Stimulated activated CD8-positive, alpha-beta memory T cell treated with anti-CD3 and anti-CD28 coated beads, Interleukin-12 subunit alpha, Interleukin-12 subunit beta, amount 100 ng/mL, for 1 hour (primary cell): ENCODE measurements around the gene CGREF1.
A peak's percentile ranks its signal among the peaks of the same experiment; 100 is the strongest.
"Not testable (repeated sequence)": the region's sequence is repeated elsewhere in the genome, so short reads cannot be mapped to it uniquely, and the experiment has no call there.

Experiments
- DNase-seq: peaks from one replicate; pipeline ENCODE4 v3.0.0-alpha.2; 2020; ENCODE audit warnings: low read depth

The CGREF1 gene

DNA sequence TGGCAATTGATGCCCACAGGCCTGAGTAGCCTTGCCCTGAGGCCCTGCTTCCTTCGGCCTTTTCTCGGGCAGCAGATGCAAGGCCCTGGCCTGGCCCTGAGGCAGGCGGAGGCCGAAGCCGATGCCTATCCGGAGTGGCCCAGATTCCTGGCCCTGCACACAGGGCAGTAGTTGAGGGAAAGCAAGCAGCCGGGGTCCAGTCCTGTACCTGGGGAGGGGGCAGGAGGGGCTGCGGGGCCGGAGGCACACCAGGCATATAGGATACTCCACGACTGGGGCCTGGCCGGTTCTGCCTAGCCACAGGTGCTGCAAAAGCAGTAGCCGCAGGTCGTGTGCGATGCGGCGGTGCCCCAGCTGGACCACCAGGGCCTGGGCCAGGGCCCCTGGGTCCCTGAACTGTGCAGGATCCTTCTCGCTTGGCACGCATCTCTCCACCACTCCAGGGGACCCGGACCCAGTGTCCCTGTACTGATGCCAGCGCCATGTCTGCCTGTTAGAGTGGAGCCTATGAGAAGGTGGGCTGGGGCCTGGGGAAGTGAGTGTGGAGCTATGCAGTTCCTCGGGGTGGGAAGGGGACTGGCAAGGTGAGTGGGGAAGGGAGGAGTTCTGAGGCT is 18.5 kb upstream of the CGREF1 start:
- no peak for DNase-seq

DNA sequence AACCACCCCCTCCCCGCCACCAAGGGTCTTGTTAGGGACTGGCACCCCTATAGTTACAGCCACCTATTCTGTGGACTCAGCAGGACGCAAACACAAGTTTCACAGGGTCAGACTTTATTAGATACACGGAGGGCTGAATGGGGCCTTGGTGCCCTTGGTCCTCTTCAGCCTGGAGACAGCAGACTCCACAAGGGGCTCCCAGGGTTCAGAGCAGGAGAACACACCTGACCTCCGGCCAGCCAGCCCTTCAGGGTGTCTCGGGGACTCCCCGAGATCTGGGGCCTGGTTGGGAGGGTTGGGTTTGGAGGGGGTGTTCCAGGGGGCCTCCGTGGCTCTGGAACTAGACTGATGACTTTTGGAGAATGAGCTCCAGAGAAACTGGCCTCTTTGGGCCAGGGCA is 17.8 kb upstream of the CGREF1 start:
- no peak for DNase-seq

DNA sequence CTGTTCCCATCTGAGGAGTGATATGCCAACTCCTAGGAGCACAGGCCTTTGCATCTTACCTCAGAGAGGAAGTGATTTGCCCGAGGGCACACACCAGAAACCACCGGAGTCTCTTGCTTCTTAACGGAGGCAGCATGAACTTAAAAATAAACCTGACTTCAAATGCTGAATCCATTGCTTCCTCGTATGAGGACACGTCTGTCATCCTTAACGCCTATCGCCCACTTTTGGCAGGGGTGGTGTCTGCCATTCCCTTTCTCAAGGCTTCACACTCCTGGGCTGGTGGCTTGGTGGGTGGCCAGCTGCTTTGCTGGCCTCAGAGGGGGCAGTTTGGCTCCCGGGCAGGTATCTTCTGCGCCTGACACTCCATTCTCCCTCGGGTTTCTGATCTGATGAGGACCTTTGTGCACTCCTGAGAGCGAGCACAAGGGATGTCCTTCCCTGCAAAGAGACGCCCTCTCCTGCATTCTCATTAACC is 16.6 kb upstream of the CGREF1 start:
- DNase-seq, result no peak

DNA sequence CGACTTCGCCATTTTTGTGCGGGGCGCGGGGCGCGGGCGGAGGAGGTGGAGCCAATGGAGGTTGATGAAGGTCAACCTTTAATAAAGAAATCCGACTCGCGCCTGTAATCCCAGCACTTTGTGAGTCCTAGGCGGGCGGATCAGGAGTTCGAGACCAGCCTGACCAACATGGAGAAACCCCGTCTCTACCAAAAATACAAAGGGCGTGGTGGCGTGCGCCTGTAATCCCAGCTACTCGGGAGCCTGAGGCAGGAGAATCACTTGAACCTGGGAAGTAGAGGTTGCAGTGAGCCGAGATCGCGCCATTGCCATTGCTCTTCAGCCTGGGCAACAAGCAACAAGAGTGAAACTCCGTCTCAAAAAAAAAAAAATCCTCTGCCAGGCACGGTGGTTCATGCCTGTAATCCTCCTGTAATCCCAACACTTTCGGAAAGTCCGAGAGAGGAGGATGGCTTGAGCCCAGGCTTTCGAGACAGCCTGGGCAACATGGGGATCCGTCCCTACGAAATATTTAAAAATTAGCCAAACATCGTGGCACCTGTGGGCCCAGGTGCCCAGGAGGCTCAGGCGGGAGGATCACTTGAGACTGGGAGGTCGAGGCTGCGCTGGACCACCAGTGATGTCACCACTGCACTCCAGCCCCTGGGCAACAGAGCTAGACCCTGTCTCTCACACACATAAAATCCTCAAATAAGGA is 16.0 kb upstream of the CGREF1 start:
- no peak for DNase-seq

DNA sequence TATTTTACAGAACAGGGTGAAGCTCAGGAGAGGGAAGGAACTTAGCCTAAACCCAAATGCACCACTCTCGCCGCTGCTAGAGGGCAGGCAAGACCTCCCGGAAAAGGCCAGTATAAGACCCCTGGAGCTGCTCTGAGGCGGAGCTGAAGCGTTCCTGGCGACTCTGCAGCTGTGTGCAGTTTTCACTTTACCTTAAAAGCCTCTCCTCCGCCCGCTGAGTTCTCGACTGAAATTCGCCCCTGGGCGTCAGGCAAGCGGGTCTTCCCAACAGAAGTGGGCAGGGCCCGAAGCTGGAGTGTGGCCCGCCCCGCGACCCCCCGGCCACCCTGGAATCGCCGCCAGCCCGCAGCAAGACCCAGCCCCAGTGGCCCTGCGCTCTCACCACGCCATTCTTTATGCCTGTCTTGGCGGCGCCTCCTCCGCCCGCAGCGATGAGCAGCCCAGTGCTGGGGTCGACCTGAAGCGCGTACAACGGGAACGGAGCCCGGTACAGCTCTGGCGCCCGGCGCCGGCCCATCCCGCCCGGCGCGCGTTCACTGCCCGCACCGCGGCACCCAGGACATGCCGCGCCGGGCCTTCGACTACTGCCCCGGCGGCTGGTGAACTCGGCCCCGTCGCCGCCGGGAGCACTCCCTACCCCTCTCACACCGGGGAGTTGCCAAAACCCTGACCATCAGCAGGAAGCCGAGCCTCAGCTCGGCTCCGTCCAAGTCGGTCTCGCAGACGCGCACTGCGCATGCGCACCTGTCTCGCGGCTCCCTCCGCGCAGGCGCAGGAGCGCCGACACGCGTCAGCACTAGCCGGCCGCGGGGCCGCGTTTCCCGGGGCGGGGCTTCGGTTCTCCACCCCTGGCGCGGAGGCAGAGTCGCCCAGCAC is 15.2 kb upstream of the CGREF1 start, which contains the start of gene PREB:
PREB (minus strand) TSS at position 732 of the 876 bp plus-strand sequence; CDS start at position 517, 215 bp downstream.
- DNase-seq, result peak; percentile 97

DNA sequence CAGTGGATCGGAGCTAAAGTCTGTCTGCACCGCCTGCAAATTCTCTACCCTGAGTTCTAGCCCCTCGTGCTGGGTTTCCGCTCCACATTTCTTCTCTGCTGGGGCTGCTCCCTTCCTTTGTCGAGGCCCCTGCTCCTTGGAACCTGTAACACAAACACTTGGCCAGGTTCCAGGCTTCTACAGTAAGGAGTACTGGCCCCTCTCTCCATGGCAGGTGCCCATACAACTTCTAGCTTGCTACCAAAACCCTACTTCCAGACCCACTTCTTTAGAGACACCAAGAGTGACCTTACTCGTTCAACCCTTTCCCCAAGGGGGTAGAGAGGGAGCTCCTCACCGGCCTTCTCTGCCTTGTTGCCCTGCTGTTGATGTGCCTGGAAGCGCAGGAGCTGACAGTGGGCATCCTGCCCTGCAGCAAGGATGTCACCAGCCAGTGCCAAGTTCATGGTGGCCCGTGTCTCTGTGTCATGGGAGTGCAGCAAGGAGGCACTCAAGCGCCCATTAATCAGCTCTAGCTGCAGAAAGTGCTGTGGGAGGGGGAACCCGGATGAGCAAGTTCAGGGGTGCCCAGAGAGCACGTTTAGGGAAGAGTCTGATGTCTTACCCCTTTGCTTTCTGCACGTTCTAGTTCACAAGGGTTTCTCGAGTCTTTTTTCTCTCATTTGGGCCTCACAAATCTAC is 14.4 kb upstream of the CGREF1 start:
- DNase-seq, result no peak

DNA sequence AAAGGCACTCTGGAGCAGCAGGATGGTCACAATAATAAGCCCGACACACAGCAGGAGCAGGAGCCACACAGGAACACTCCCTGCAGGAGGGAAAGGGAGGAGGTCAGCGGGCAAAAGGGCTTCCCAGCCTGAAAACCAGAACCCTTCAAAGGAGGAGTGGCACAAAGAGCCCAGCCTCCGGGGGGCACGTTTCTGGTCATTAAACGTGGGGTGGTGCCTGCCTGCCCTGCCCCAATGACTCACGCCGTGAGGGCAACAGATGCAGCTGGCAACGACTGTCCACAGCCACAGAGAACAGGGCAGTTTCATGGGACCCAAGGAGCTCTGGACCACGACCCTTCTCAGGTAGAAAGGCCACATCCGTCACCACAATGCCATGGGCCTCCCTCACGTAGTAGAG is 12.5 kb upstream of the CGREF1 start:
- DNase-seq, result no peak

DNA sequence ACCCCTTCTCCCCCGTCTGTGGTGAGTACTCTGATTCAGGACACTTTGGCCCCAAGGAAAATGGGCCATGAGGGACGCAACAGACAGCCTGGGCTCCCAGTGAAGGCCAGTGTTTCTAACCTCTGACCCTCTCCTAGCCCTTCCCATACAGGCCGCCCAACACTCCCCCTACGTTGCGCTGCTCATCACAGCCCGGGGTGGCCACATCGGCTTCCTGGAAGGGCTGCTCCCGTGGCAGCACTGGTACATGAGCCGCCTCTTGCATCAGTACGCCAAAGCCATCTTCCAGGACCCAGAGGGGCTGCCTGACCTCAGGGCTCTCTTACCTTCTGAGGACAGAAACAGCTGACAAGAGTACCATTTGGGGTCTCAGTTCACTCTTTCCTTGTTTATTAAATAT is 11.5 kb upstream of the CGREF1 start:
- DNase-seq, result no peak

DNA sequence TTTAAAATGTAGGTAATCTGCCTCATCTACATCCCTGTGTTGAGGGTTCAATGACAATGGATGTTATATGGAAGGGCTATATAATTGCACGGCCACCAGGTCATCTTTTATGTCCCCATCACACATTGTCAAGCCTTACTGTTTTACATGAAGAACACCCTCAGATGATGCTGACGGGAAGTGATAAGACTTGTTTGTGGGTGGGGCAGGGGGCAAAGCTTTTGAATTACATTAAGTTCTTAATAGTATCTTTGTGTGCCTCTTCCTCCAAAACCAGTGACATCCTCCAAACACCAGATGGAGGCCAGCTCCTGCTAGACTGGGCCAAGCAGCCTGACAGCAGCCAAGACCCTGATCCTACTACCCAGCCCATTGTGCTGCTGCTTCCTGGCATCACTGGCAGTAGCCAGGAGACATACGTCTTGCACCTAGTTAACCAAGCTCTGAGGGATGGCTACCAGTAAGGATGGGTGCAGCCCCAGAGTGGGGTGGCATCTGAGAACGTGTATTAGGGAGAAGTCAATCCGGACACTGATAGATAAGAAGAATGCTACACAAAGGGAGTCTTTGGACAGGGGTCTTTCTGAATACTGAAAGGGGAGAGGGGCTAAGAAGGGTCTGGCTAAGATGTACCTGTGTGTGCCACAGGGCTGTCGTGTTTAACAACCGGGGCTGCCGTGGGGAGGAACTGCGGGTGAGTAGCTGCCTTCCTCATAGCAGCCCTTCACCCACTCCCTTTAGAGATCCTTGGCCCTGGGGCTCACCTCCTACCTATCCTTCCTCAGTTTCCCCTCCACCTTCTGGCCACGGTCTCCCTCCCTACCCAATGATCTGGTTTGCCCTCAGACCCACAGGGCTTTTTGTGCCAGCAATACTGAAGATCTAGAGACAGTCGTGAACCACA is 10.0 kb upstream of the CGREF1 start:
- no peak for DNase-seq

DNA sequence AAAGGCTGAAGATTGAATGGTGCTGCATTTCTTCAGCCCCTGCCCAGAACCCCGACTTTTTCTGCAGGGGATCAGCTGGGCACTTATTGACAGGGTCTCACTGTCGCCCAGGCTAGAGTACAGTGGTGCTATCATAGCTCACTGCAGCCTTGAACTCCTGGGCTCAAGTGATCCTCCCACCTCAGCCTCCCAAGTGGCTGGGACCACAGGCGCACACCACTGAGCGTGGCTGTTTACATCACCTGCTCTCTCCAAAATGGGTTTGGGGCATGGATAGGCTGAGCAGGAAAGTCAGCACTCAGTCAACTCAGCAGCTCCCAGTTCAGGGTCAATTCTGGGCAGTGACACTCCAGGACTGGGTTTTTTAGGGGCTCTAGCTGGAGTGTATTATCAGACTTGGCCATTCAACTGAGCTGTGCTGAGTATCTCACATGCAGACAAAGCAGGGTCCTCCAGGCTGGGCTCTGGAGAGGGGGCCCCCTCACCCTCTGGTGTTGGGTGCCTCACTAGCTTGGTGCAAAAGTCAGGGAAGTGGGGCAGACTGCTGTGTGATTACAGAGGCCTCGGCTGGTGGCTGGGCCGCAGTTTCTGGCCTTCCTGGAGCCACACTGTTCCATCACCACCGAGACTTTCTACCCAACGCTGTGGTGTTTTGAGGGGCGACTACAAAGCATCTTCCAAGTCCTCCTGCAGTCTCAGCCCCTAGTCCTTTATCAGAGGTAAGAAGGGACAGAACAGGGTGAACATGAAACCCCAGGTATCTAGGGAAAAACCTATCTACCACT is 9.1 kb upstream of the CGREF1 start:
- DNase-seq, result no peak

DNA sequence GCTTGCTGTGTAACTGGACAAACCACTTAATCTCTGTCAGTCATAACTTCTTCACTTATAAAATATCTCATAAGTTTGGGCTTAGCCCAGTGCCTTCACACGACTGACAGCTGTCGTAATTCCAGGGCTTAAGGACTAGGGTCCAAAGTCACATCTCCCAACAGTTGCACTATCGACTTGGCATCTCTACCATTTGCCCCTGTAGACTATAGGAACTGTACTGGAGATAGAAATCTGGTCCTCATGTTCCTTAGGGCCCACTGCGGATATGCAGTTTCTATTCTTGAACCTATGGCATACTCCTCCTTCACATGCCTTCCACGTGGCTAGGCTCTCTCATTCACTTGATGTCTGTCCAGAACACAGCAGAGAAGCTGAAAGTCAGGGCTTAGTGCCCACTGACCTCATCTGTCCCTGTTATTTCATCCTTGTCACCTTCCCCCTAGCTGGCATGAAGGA is 7.4 kb upstream of the CGREF1 start:
- DNase-seq, result no peak

DNA sequence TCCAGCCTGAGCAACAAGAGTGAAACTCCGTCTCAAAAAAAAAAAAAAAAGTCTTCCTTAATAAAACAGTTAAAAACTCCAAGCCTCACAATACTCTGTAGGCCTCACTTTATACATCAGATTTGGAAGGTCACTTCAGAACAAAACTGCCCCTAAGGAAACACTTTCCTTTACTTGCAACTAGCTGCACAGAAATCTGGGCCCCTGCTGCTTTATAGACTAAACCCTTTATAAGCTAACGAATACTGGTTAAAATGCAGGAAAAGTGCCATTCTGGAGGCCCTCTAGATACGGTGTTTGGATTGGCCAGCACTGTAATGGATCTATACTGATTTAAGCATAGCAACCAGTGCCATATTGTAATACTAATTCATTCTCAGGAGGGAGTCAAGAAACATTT is 6.2 kb upstream of the CGREF1 start:
- DNase-seq, result no peak

DNA sequence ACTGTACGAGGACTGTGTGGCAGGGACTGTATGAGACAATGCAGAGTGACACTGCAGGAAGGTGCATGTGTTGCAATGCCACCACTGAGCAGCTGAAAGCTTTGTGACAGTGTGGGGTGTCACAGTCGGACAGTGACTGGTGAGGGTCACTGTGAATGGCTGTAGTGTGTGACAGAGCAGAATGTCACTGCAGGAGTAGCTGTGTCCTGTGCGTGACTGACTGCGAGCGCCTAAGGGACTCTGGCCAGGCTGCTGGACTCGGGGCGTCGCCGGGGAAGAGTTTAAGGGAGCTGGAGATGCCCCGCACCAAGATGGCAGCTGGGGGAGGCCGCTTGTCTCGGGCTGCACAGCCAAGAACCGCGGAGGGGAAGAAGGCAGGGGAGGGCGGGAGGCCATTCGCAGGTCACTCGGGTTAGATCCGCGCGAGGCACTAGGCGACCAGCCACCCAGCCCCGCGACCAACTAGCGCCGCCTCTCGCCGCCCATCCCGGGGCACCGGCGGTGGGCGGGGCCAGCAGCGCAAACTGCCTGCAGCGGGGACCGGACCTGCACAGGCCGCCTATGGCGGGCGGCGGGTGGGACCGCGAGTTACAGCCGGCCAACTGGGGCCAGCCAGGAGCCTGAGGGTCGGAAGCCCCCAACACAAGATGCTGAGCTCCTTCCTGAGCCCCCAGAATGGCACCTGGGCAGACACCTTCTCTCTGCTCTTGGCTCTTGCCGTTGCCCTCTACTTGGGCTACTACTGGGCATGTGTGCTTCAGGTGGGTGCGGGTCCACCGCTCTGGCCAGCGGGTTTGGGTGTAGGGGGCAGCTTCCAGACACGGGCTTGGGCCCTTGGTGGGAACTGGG is 4.6 kb upstream of the CGREF1 start, which contains the start of gene ABHD1:
ABHD1 (plus strand) TSS at position 514 of the 849 bp plus-strand sequence; CDS start at position 648, 134 bp downstream.
- DNase-seq, result peak; percentile 38

DNA sequence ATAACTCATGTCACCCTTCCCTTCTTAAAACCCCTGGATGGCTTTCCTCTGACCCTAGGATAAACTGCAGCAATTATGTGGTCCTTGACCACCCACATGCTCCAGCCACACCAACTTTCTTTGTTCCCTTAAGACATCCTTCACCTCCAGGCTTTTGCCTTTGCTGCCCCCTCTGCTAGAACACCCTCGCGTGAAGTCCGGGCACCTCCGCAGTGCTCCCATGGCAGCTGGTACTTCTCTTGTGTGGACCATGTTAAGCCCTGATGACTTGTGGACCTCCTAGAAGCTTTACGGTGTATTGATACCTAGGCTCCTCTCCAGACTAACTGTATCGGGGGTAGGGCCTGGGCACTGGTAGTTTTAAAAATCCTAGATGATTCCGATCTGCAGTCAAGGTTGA is 3.9 kb upstream of the CGREF1 start:
- no peak for DNase-seq

DNA sequence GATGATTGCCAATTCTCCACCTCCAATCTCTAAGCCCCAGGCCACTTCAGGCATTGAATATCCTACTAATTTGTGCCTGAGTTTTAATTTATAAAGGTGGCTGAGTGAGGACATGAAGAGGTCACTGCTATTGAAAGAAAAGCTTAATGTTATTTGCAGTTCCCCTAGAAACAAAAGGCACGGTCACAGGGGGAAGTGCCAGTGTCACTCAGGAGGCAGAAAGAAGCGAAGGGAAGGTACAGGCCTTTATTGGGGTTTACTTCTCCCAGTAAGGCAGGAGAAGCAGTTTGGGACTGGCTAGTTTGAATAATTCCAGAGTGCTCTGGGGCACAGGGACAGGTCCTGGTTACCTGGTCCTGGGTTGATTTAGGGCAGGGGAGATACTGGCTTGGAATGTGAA is 3.0 kb upstream of the CGREF1 start:
- DNase-seq, result no peak

DNA sequence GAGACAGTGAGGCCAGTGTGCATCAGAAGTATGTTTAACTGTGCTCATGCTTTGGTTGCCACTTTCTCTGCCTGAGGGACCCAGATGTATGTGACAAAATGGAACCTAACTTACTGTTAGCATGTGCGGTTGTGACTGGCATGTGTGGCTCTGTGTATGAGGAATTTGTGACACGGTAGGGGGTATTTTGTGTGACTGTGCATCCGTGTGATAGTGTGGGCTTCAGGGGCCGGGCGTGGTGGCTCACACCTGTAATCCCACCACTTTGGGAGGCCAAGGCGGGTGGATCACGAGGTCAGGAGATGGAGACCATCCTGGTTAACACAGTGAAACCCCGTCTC is 372 bp upstream of the CGREF1 start:
- not testable (repeated sequence) for DNase-seq

DNA sequence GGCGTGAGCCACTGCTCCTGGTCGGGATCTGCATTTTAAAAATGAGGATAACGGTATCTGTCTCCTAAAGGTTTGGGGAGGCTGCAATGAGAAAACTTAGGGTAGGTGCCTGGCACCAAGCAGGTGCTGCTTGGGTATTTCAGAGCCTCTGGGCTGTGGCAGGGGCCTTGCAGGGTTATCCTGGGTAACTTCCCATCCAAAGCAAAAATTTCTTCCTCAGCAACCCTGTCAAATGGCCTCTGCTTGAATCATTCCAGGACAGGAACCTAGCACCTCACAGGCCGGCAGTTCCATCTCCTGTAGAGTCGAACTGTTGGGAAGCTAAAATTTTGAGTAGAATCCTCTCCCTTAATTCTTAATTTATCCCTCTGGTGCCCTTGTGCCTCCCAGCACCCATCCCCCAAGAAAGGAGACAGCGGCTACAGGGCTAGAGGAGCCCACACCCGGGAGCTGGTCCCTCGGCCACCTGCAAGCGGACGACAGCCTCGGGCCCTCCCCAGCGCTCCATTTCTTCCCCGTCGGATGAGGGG is 868 bp downstream of the CGREF1 start:
- DNase-seq, result no peak

DNA sequence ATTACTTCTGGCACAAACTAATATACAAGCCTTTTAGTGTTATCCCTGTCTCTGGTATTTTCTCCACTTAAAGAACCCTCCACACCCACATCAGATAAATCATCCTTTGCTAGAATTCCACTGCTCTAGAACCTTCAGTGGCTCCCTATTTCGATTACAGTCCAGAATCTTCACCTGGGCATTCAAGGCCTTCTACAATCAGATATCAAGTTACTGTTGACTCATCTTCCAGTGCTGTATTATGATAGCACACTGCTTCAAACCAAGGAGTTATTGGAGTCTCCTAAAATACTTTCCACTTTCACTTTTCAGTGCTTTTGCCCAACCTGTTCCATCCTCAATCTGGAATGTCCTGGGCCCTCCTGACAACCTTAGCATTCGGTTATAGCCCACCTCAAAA is 3.4 kb downstream of the CGREF1 start:
- no peak for DNase-seq
